NK-92 treated with Interleukin-12 subunit alpha and Interleukin-12 subunit beta, amount 100 ng/mL, for 24 hours (cell line): ENCODE measurements around the gene ZFAND3.

Source experiments
- DNase-seq: peaks from one replicate; lab custom pipeline; 2025; lab: John Stamatoyannopoulos, UW

The ZFAND3 gene

GRCh38 chr6:37798436-37799262 is 20.9 kb upstream of the ZFAND3 start:
- DNase-seq, result no peak

- DNase-seq, result no peak
Observed at GRCh38 chr6:37799263-37799644, 20.3 kb upstream of the ZFAND3 start.

GRCh38 chr6:37800703-37801604 is 18.6 kb upstream of the ZFAND3 start:
- no peak for DNase-seq

GRCh38 chr6:37801605-37801940 is 18.0 kb upstream of the ZFAND3 start:
- DNase-seq, result no peak

GRCh38 chr6:37802810-37803209 is 16.7 kb upstream of the ZFAND3 start:
- no peak for DNase-seq

GRCh38 chr6:37804586-37804985 is 14.9 kb upstream of the ZFAND3 start:
- no peak for DNase-seq

GRCh38 chr6:37806213-37806612 is 13.3 kb upstream of the ZFAND3 start:
- no peak for DNase-seq

GRCh38 chr6:37807656-37808055 is 11.9 kb upstream of the ZFAND3 start:
- DNase-seq, result no peak

- no peak for DNase-seq
Observed at GRCh38 chr6:37809197-37809543, 10.4 kb upstream of the ZFAND3 start.

GRCh38 chr6:37812841-37813240 is 6.7 kb upstream of the ZFAND3 start:
- DNase-seq, result no peak

- DNase-seq, result no peak
Observed at GRCh38 chr6:37814374-37814773, 5.2 kb upstream of the ZFAND3 start.

- DNase-seq, result no peak
Observed at GRCh38 chr6:37816599-37817375, 2.7 kb upstream of the ZFAND3 start.

- peak; percentile 92 for DNase-seq
Observed at GRCh38 chr6:37818536-37819176, 871 bp upstream of the ZFAND3 start.

GRCh38 chr6:37819802-37820717 is 533 bp downstream of the ZFAND3 start:
- no peak for DNase-seq

- DNase-seq, result no peak
Observed at GRCh38 chr6:37820718-37821079, 1.2 kb downstream of the ZFAND3 start.

GRCh38 chr6:37821446-37821845 is 1.9 kb downstream of the ZFAND3 start:
- DNase-seq, result no peak

GRCh38 chr6:37822851-37823682 is 3.5 kb downstream of the ZFAND3 start:
- DNase-seq, result no peak

- DNase-seq, result no peak
Observed at GRCh38 chr6:37824170-37824569, 4.6 kb downstream of the ZFAND3 start.

- no peak for DNase-seq
Observed at GRCh38 chr6:37826188-37826587, 6.7 kb downstream of the ZFAND3 start.

GRCh38 chr6:37826993-37827392 is 7.5 kb downstream of the ZFAND3 start:
- DNase-seq, result no peak
